Trophoblast cell (in vitro differentiated cells and primary cell): ENCODE data around the gene BCL2L13.

ENCODE experiments used
- DNase-seq, 2 donors: peaks; one replicate each; pipeline ENCODE4 v3.0.0-alpha.2; 2016
- H2AFZ ChIP-seq: 2 replicates; pipeline ENCODE4 v1.6.1; 2013; ENCODE audit warnings: low read length, moderate library complexity, mild to moderate bottlenecking; ENCODE audit not compliant: insufficient read depth, poor library complexity
- H2AK5ac ChIP-seq: 2 replicates; pipeline ENCODE4 v1.6.1; 2013; ENCODE audit warnings: mild to moderate bottlenecking, low read length
- H2BK120ac ChIP-seq: 2 replicates; pipeline ENCODE4 v1.6.1; 2013; ENCODE audit warnings: low read length, mild to moderate bottlenecking, moderate library complexity; ENCODE audit not compliant: insufficient read depth, poor library complexity
- H2BK12ac ChIP-seq: 2 replicates; pipeline ENCODE4 v1.6.1; 2013; ENCODE audit warnings: mild to moderate bottlenecking, low read length, moderate library complexity
- H2BK5ac ChIP-seq: 2 replicates; pipeline ENCODE4 v1.6.1; 2013; ENCODE audit warnings: low read length, low read depth, moderate library complexity, mild to moderate bottlenecking; ENCODE audit not compliant: poor library complexity
- H3K14ac ChIP-seq: 2 replicates; pipeline ENCODE4 v1.6.1; 2013; ENCODE audit warnings: mild to moderate bottlenecking, low read length
- H3K18ac ChIP-seq: 2 replicates; pipeline ENCODE4 v1.6.1; 2013; ENCODE audit warnings: mild to moderate bottlenecking, low read length
- H3K23ac ChIP-seq: 2 replicates; pipeline ENCODE4 v1.6.1; 2013; ENCODE audit warnings: low read length
- H3K27ac ChIP-seq: 2 replicates; pipeline ENCODE4 v1.5.1; 2013; ENCODE audit warnings: low read depth, mild to moderate bottlenecking, inconsistent platforms, low read length, moderate library complexity
- H3K27me3 ChIP-seq: 2 replicates; pipeline ENCODE4 v1.6.1; 2013; ENCODE audit warnings: inconsistent platforms, mild to moderate bottlenecking, low read length, moderate library complexity; ENCODE audit not compliant: insufficient read depth
- H3K36me3 ChIP-seq, 2 experiments: 1 replicate in 1 of 2; 2 replicates in 1 of 2; pipeline ENCODE4 v1.6.1; 2013; ENCODE audit warnings: low read length in 2 of 2, mild to moderate bottlenecking in 2 of 2, moderate library complexity in 1 of 2; ENCODE audit not compliant: insufficient read depth in 2 of 2, control insufficient read depth in 1 of 2
- H3K4ac ChIP-seq: 2 replicates; pipeline ENCODE4 v1.6.1; 2013; ENCODE audit warnings: low read depth, mild to moderate bottlenecking, low read length, moderate library complexity
- H3K4me1 ChIP-seq, 2 experiments: 1 replicate in 1 of 2; 2 replicates in 1 of 2; pipeline ENCODE4 v1.6.1; 2013; ENCODE audit warnings: low read length in 2 of 2, mild to moderate bottlenecking in 2 of 2, moderate library complexity in 1 of 2; ENCODE audit not compliant: insufficient read depth in 2 of 2, control insufficient read depth in 1 of 2
- H3K4me2 ChIP-seq: 2 replicates; pipeline ENCODE4 v1.6.1; 2013; ENCODE audit warnings: inconsistent platforms, mild to moderate bottlenecking, low read length, moderate library complexity
- H3K4me3 ChIP-seq: 2 replicates; pipeline ENCODE4 v1.5.1; 2013; ENCODE audit warnings: mild to moderate bottlenecking, low read depth, low read length, inconsistent platforms
- H3K79me1 ChIP-seq: one replicate; pipeline ENCODE4 v1.6.1; 2013; ENCODE audit warnings: low read length
- H3K79me2 ChIP-seq: 2 replicates; pipeline ENCODE4 v1.6.1; 2013; ENCODE audit warnings: low read length, mild to moderate bottlenecking; ENCODE audit not compliant: control insufficient read depth, insufficient read depth, poor library complexity
- H3K9ac ChIP-seq: 2 replicates; pipeline ENCODE4 v1.6.1; 2013; ENCODE audit warnings: mild to moderate bottlenecking, low read length
- H3K9me3 ChIP-seq: 2 replicates; pipeline ENCODE4 v1.6.1; 2013; ENCODE audit warnings: low read depth, mild to moderate bottlenecking, control low read depth, inconsistent platforms, low read length; ENCODE audit not compliant: insufficient read depth
- H4K12ac ChIP-seq: 2 replicates; pipeline ENCODE4 v1.6.1; 2013; ENCODE audit warnings: low read depth, mild to moderate bottlenecking, low read length, moderate library complexity
- H4K8ac ChIP-seq: 2 replicates; pipeline ENCODE4 v1.6.1; 2013; ENCODE audit warnings: low read depth, mild to moderate bottlenecking, low read length, moderate library complexity
- H4K91ac ChIP-seq: one replicate; pipeline ENCODE4 v1.6.1; 2013; ENCODE audit warnings: low read depth, mild to moderate bottlenecking, low read length, moderate library complexity
- WGBS: extraction: QIAGEN DNeasy Blood & Tissue Kit; methylation state at CpG from one replicate; pipeline ENCODE4 v1.1.7; 2013; ENCODE audit warnings: missing lambda C conversion rate; ENCODE audit not compliant: insufficient read length, insufficient coverage; ENCODE audit errors: extremely low coverage; 5-methylcytosine and 5-hydroxymethylcytosine counted together

BCL2L13 gene

DNA sequence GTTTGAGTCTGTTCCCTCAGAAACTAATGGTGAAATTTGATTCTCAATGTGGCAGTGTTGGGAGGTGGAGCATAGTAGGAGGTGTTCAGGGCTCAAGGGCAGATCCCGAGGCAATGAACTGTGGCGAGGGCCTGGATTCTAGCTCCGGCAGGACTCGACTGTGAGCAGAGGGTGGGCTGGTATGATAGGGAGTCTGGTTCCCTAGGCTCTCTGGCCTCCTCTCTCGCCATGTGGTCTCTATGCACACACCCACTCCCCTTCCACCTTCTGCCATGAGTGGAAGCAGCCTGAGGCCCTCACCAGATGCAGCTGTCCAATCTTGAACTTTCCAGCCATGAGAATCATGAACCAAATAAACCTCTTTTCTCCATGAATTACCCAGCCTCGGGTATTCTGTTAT, 42.3 kb upstream of the BCL2L13 start:
- H2BK12ac ChIP-seq = no peak overlapping the region
- no peak overlapping the region for H3K4me3 ChIP-seq
- H2BK120ac ChIP-seq = no peak overlapping the region
- H2AK5ac ChIP-seq = no peak overlapping the region
- H3K9ac ChIP-seq = no peak overlapping the region
- no peak overlapping the region for H2BK5ac ChIP-seq
- H3K9me3 ChIP-seq = no peaks in the 10 kb centered on the region
- H3K23ac ChIP-seq = no peak overlapping the region
- DNase-seq = no peak
- H4K12ac ChIP-seq = no peak overlapping the region
- H3K14ac ChIP-seq = no peak overlapping the region
- no peak overlapping the region for H4K8ac ChIP-seq
- H3K36me3 ChIP-seq = peaks cover 46 to 62% of the 10 kb centered on the region in 2 experiments
- no CpG with 5 or more reads among the region's 6 CpGs for WGBS
- no peak overlapping the region for H3K18ac ChIP-seq
- no peak overlapping the region for H4K91ac ChIP-seq
- H3K4me2 ChIP-seq = no peak overlapping the region
- H3K4me1 ChIP-seq = peaks cover 2 to 9% of the 10 kb centered on the region in 2 experiments
- H3K4ac ChIP-seq = no peak overlapping the region
- no peaks in the 10 kb centered on the region for H3K27me3 ChIP-seq
- H3K27ac ChIP-seq = no peak overlapping the region
- H3K79me1 ChIP-seq = no peaks in the 10 kb centered on the region
- no peaks in the 10 kb centered on the region for H3K79me2 ChIP-seq
- no peak overlapping the region for H2AFZ ChIP-seq

- H3K27ac ChIP-seq = no peak overlapping the region
- no peak overlapping the region for H4K8ac ChIP-seq
- no peak overlapping the region for H2AK5ac ChIP-seq
- H2BK120ac ChIP-seq = no peak overlapping the region
- H4K91ac ChIP-seq = no peak overlapping the region
- no peak overlapping the region for H3K18ac ChIP-seq
- H3K14ac ChIP-seq = no peak overlapping the region
- no CpG with 5 or more reads among the region's 2 CpGs for WGBS
- no peak overlapping the region for H3K4ac ChIP-seq
- no peak overlapping the region for H3K9ac ChIP-seq
- no peak overlapping the region for H2BK5ac ChIP-seq
- no peaks in the 10 kb centered on the region for H3K79me1 ChIP-seq
- H3K4me1 ChIP-seq = peaks cover 3 to 12% of the 10 kb centered on the region in 2 experiments
- H2BK12ac ChIP-seq = no peak overlapping the region
- H2AFZ ChIP-seq = no peak overlapping the region
- H4K12ac ChIP-seq = no peak overlapping the region
- DNase-seq = peak in 1 of 2 donors; percentile 44
- H3K79me2 ChIP-seq = no peaks in the 10 kb centered on the region
- H3K27me3 ChIP-seq = no peaks in the 10 kb centered on the region
- H3K4me2 ChIP-seq = no peak overlapping the region
- H3K36me3 ChIP-seq = peaks cover 39 to 54% of the 10 kb centered on the region in 2 experiments
- H3K9me3 ChIP-seq = no peaks in the 10 kb centered on the region
- H3K4me3 ChIP-seq = no peak overlapping the region
- H3K23ac ChIP-seq = no peak overlapping the region
Observed at GRCh38 chr22:17597217-17597616, 41.3 kb upstream of the BCL2L13 start.

DNA sequence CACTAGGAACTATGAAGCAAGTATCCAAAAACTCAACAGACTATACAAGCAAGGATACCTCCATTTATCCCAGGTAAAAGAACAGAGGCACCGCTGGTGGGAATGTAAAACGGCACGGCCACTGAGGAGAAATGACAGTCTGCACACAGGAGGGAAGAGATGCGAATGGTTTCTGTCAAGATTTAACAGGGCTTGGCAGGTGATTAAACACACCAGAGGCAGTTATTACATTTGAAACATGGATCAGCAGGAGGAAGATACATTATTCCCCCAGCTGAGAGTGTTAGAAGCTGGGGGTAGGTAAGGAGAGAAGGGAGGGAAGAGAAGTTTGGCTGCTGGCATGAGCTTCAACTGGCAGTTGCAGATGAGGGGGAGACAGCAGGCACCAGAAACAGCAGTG, 40.2 kb upstream of the BCL2L13 start:
- Histone ChIP-seq H3K9me3 (no peaks in the 10 kb centered on the region), H4K8ac (no peak overlapping the region), H3K79me1 (no peaks in the 10 kb centered on the region), H4K12ac (no peak overlapping the region), H3K27ac (no peak overlapping the region), H3K27me3 (no peaks in the 10 kb centered on the region), H3K18ac (no peak overlapping the region), H2BK5ac (no peak overlapping the region), H2AFZ (no peak overlapping the region), H3K4me2 (no peak overlapping the region), H3K4me3 (no peak overlapping the region), H2BK12ac (no peak overlapping the region), H2AK5ac (no peak overlapping the region), H3K23ac (no peak overlapping the region), H3K36me3 (peaks cover 30 to 45% of the 10 kb centered on the region in 2 experiments), H3K79me2 (no peaks in the 10 kb centered on the region), H3K14ac (no peak overlapping the region), H3K4me1 (peaks cover 3 to 12% of the 10 kb centered on the region in 2 experiments), H2BK120ac (no peak overlapping the region), H3K9ac (no peak overlapping the region), H3K4ac (no peak overlapping the region), H4K91ac (no peak overlapping the region)
- no CpG with 5 or more reads among the region's 4 CpGs for WGBS
- no peak for DNase-seq

GRCh38 chr22:17601031-17601430, 37.5 kb upstream of the BCL2L13 start:
- DNase-seq = peak; percentile 90
- H2AK5ac ChIP-seq = no peak overlapping the region
- H3K23ac ChIP-seq = no peak overlapping the region
- H3K4me3 ChIP-seq = no peak overlapping the region
- H3K9me3 ChIP-seq = no peaks in the 10 kb centered on the region
- H3K27ac ChIP-seq = peak overlapping the region; percentile 9
- no peak overlapping the region for H3K4ac ChIP-seq
- no peak overlapping the region for H3K9ac ChIP-seq
- H3K18ac ChIP-seq = no peak overlapping the region
- H3K14ac ChIP-seq = no peak overlapping the region
- no peaks in the 10 kb centered on the region for H3K27me3 ChIP-seq
- H4K12ac ChIP-seq = no peak overlapping the region
- no peak overlapping the region for H2BK12ac ChIP-seq
- WGBS = no CpG with 5 or more reads among the region's 3 CpGs
- H2AFZ ChIP-seq = no peak overlapping the region
- no peak overlapping the region for H2BK5ac ChIP-seq
- H3K36me3 ChIP-seq = peaks cover 23 to 28% of the 10 kb centered on the region in 2 experiments
- H3K79me1 ChIP-seq = no peaks in the 10 kb centered on the region
- no peak overlapping the region for H2BK120ac ChIP-seq
- H4K8ac ChIP-seq = no peak overlapping the region
- H4K91ac ChIP-seq = no peak overlapping the region
- H3K79me2 ChIP-seq = no peaks in the 10 kb centered on the region
- H3K4me2 ChIP-seq = no peak overlapping the region
- peaks cover 3 to 12% of the 10 kb centered on the region in 2 experiments for H3K4me1 ChIP-seq
